ENCODE measurements around the gene EFEMP2. TPM values are rescaled to one million over a fixed set of nuclear protein-coding genes. Genes with fewer than 3 reads are reported as not detected.
A peak's percentile ranks its signal among the peaks of the same experiment; 100 is the strongest.

EFEMP2 gene
- total RNA-seq, 1 donor from 2014 or later = 97.3 TPM

GRCh38 chr11:65868907-65869306, 3.7 kb downstream of the EFEMP2 start:
- H3K9ac ChIP-seq (ENCODE audit: low read length) = no peak overlapping the region
- no peak overlapping the region for H3K4me2 ChIP-seq (ENCODE audit: low read length)
- no peaks in the 10 kb centered on the region for H3K27me3 Mint-ChIP-seq (ENCODE audit: low read depth, unreplicated experiment)
- peaks cover 75% of the 10 kb centered on the region for H4K20me1 ChIP-seq (ENCODE audit: insufficient read depth, low read length)
- peak overlapping the region; percentile 62 for H3K4me3 Mint-ChIP-seq (ENCODE audit: unreplicated experiment)
- H3K4me1 Mint-ChIP-seq (ENCODE audit: low read depth, unreplicated experiment) = peaks cover 14% of the 10 kb centered on the region
- no peaks in the 10 kb centered on the region for H3K9me3 Mint-ChIP-seq (ENCODE audit: unreplicated experiment)
- no peak overlapping the region for H2AFZ ChIP-seq (ENCODE audit: low read depth, low read length)
- H3K9me3 ChIP-seq (ENCODE audit: insufficient read depth, low read depth, low read length) = no peaks in the 10 kb centered on the region
- H3K36me3 ChIP-seq (ENCODE audit: insufficient read depth, low read length) = peaks cover 22% of the 10 kb centered on the region
- H3K27me3 ChIP-seq (ENCODE audit: insufficient read depth, low read length) = no peaks in the 10 kb centered on the region
- no peak overlapping the region for H3K27ac Mint-ChIP-seq (ENCODE audit: unreplicated experiment)
- no peak for TF ChIP-seq EZH2 (IDR thresholded peaks at IDR 0.05; ENCODE audit: insufficient read depth, low read length)
- TF ChIP-seq, protein P1, sequence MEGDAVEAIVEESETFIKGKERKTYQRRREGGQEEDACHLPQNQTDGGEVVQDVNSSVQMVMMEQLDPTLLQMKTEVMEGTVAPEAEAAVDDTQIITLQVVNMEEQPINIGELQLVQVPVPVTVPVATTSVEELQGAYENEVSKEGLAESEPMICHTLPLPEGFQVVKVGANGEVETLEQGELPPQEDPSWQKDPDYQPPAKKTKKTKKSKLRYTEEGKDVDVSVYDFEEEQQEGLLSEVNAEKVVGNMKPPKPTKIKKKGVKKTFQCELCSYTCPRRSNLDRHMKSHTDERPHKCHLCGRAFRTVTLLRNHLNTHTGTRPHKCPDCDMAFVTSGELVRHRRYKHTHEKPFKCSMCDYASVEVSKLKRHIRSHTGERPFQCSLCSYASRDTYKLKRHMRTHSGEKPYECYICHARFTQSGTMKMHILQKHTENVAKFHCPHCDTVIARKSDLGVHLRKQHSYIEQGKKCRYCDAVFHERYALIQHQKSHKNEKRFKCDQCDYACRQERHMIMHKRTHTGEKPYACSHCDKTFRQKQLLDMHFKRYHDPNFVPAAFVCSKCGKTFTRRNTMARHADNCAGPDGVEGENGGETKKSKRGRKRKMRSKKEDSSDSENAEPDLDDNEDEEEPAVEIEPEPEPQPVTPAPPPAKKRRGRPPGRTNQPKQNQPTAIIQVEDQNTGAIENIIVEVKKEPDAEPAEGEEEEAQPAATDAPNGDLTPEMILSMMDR (IDR thresholded peaks at IDR 0.05; ENCODE audit: insufficient read depth, low read depth, low read length) = no peak
- FAIRE-seq (no peak), DNase-seq (ENCODE audit: low read depth) (no peak)
- H3K36me3 Mint-ChIP-seq (ENCODE audit: low read depth, unreplicated experiment) = peaks cover 12% of the 10 kb centered on the region
- H3K4me1 ChIP-seq (ENCODE audit: insufficient read depth, low read length) = peaks cover 33% of the 10 kb centered on the region
- H3K4me3 ChIP-seq (ENCODE audit: insufficient read depth, low read depth, low read length) = no peak overlapping the region
- H3K27ac ChIP-seq (ENCODE audit: low read depth, low read length) = no peak overlapping the region
- H3K79me2 ChIP-seq (ENCODE audit: insufficient read depth, low read length) = peaks cover 55% of the 10 kb centered on the region

DNA sequence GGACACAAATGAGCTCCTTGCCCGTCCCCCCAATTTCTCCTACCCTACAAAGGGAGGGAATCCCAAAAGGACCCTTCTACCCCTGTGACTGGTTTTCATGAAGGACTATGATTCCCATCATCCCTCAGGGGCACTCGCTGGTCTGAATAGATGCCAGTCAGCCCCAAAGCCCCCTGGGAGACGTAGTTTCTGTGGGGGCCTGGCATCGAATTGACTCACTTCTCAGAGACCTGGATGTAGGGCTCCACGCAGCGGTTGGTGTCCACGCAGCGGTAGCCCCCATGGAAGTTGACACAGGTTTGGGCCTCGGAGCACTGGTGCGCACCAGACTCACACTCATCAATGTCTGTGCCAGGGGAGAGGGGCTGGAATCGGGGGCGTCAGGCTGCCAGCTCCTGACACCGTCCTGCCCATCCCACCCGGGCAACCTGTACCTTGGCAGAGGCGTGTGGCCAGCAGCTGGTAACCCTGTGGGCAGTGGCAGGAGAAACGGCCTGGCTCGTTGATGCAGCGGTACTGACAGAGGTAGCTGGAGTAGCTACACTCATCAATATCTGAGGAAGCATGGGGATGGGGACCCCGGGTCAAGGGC, 4.4 kb downstream of the EFEMP2 start:
- Histone ChIP-seq H3K27me3 (ENCODE audit: insufficient read depth, low read length) (no peaks in the 10 kb centered on the region), H4K20me1 (ENCODE audit: insufficient read depth, low read length) (peaks cover 82% of the 10 kb centered on the region), H3K36me3 (ENCODE audit: insufficient read depth, low read length) (peaks cover 28% of the 10 kb centered on the region), H3K9me3 (ENCODE audit: insufficient read depth, low read depth, low read length) (no peaks in the 10 kb centered on the region), H3K4me3 (ENCODE audit: insufficient read depth, low read depth, low read length) (no peak overlapping the region), H3K79me2 (ENCODE audit: insufficient read depth, low read length) (peaks cover 59% of the 10 kb centered on the region), H3K27ac (ENCODE audit: low read depth, low read length) (no peak overlapping the region), H2AFZ (ENCODE audit: low read depth, low read length) (no peak overlapping the region), H3K4me1 (ENCODE audit: insufficient read depth, low read length) (peaks cover 27% of the 10 kb centered on the region), H3K9ac (ENCODE audit: low read length) (no peak overlapping the region), H3K4me2 (ENCODE audit: low read length) (no peak overlapping the region)
- Mint-ChIP-seq H3K9me3 (ENCODE audit: unreplicated experiment) (no peaks in the 10 kb centered on the region), H3K27ac (ENCODE audit: unreplicated experiment) (peak overlapping the region; percentile 26), H3K4me1 (ENCODE audit: low read depth, unreplicated experiment) (peaks cover 18% of the 10 kb centered on the region), H3K27me3 (ENCODE audit: low read depth, unreplicated experiment) (no peaks in the 10 kb centered on the region), H3K36me3 (ENCODE audit: low read depth, unreplicated experiment) (peaks cover 12% of the 10 kb centered on the region), H3K4me3 (ENCODE audit: unreplicated experiment) (peak overlapping the region; percentile 60)
- TF ChIP-seq, protein P1 (IDR thresholded peaks at IDR 0.05; ENCODE audit: insufficient read depth, low read depth, low read length) = no peak
- no peak for TF ChIP-seq EZH2 (IDR thresholded peaks at IDR 0.05; ENCODE audit: insufficient read depth, low read length)
- FAIRE-seq = no peak
- no peak for DNase-seq (ENCODE audit: low read depth)
